NCI-H82 treated with DMSO at 0.1 percent for 48 hours (cell line): ENCODE data around the gene TTLL10.

Experiments
- DNase-seq: peaks from one replicate; lab custom pipeline; 2025; ENCODE audit not compliant: unreplicated experiment; lab: John Stamatoyannopoulos, UW

The TTLL10 gene

DNA sequence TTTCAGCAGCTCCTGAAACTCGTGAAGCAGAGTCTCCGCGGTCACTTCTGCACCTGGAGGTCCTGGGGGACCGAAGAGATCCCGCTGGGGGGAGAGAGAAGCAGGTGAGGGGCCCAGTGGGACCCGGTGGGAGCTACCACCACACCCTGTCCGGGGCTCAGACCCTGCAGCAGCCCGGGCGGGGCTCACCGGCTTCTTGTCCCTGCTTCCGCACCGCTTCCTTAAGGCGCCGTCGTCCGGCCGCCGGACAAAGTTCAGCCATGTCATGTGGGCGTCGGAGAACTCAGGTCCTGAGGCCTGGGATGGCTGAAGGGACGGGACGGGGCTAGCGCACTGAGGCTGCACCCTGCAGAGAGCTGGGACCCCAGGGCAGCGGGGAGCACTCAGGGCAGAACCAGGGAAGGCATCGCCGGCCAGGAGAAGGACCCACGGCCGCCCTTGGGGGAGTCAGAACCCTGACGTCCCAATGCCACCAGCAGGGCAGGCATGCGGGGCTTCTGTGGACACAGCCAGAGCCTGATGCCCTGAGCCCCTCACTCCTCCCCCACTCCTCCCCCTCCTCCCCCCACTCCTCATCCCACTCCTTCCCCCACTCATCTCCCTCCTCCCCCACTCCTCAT, 70.6 kb downstream of the TTLL10 start:
- DNase-seq = no peak

DNA sequence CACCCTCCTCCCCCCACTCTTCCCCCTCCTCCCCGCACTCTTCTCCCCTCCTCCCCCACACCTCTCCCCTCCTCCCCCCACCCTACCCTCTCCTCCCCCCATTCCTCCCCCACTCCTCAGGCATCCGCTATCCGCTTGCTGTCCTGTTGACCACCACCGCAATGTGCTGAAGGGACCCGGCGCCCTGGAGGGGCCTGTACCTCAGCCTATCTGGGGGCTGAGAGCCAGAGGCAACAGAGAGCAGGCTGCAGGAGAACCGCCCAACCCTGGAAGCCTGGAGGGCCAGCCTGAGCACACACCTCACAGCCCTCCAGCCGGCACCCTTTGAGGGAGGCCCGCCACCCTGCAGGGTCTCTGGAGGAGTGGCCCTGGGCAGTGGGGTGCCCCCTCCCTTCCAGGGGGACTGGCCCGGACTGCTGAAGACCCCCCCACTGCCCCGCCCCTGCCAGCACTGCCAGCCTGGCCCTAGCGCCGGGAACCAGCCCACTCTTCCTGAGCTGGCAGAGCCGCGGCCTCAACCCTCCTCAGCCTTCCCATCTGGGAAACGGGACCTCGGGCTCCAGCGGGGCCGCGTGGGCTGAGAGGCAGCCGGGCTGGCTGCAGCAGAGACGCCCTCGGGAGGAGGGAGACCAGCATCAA, 71.6 kb downstream of the TTLL10 start:
- DNase-seq = no peak

DNA sequence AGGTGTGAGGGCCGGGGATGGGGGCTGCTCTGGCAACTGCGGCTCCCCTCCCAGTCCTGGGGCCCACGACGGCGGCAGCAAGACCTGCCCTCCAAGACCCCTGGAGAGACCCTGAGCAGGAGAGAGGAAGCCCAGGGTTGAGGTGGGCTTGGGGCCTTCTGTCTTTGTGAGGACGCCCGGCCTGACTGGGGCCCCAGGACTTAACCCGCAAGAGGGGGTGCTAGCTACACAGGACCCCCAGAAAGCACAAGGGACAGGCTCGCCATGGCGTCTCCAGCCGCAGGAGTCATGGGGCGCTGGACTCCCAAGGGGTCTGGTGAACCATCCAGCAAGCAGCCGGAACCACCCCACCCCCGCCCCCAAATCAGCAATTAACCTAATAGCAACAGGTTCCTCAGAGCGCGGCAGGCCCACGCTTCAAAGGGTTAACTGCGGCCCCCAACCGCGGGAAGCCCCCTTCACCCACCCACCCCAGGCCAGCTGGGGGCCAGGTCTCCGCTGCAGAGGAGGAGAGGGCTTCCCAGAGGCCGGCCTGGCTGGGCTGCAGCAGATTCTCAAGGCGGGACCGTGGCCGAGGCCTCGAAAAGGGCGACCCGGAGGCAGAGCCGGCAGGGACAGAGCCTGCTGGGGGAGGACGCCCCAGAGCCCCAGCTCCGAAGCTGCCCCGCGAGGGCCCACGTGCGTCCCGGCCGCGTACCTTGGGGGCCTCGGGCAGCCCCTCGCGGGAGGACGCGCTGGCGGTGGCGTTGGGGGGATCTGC, 72.3 kb downstream of the TTLL10 start:
- DNase-seq = no peak

DNA sequence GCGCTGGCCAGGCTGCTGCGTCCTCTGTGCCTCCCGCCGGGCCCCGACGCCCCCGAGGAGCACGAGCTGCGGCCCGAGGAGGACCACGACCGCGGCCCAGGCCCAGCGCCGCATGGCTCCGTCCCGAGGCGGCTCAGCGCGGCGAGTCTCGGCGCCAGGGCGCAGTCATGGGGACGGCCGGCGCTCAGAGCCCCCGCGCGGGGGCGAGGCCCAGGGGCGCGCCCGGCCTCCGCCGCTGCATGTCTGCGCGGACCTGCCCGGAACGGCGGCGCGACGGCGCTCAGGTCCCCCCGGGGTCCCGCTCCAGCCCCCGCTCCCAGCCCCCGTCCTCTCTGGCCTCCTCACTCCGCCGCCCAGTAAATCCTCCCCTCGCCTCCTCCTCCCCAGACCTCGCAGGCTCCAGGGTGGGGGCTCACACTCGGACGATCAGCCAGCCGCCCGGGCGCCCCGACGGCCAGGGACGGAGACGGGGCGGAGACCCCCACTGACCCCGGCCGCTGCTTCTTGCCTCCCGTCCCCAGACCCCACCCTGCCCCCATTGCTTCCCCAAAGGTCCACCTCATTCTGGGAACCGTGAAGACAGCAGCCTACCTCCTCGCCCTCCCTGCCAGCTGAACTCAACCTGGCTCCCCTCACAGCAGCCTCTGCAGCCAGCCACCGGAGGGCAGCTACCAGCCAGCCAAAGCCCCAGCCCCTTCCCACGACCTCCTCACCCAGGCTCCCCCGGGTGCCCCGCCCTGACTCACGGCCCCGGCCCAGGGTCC, 73.1 kb downstream of the TTLL10 start, which contains the start of gene C1QTNF12:
C1QTNF12 (minus strand) TSS at position 146 of the 764 bp plus-strand sequence; CDS start at position 114, 32 bp downstream.
- DNase-seq = no peak

DNA sequence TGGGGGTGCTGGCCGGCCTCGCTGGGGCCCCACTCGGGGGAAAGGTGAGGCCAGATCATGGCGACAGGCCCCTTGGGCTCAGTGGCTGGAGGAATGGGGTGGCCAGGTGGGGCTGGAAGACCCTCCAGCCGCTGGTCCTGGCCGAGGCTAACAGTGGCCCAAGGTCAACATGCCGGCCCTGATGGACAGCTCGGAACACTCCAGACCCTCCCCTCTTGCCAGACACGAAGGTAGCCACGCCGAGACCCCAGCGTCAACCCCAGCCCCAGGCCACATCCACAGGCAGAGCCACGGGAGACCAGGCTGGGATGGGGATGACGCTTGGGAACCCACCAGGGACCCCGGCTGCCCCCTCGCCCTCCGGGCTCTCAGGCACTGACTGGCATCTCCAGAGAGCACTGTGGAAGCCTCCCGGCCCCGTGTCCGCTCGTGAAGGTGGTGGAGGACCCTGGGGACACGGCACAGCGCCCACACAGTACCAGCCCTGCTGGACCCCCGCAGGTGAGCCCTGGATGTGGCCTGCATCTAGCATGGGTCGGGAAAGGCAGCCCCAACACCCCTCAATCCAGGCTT, 73.7 kb downstream of the TTLL10 start:
- no peak for DNase-seq
